NT2/D1 (cell line): ENCODE results near the gene GFRA1.

Experiments used
- YY1 ChIP-seq: IDR thresholded peaks from 2 replicates; pipeline ENCODE4 v1.6.1; 2011; ENCODE audit not compliant: insufficient read length, insufficient read depth
- ZNF274 ChIP-seq: IDR thresholded peaks from 2 replicates; pipeline ENCODE4 v1.6.1; 2011; ENCODE audit warnings: mild to moderate bottlenecking, low read depth, low read length

GRCh38 chr10:116311016-116311415 lies 38.0 kb upstream of the GFRA1 start:
- no peak for TF ChIP-seq ZNF274
- TF ChIP-seq YY1: no peak
